ENCODE measurements around the gene DGCR6.
"Not testable (repeated sequence)": the region's sequence is repeated elsewhere in the genome, so short reads cannot be mapped to it uniquely, and the experiment has no call there.

The DGCR6 gene

GRCh38 chr22:18927020-18927419 is 20.9 kb downstream of the DGCR6 start:
- Histone ChIP-seq H3K9ac (ENCODE audit: insufficient read length) (no peak overlapping the region), H3K36me3 (ENCODE audit: insufficient read depth, low read length) (no peaks in the 10 kb centered on the region), H3K27ac (no peak overlapping the region), H3K9me3 (ENCODE audit: low read depth, low read length) (no peaks in the 10 kb centered on the region), H3K4me3 (no peak overlapping the region)
- TF ChIP-seq EZH2 (IDR thresholded peaks at IDR 0.05) (no peak), POLR2AphosphoS5 (IDR thresholded peaks at IDR 0.05; ENCODE audit: borderline replicate concordance, low read depth, low read length) (no peak), FOXP2 (optimal IDR thresholded peaks at IDR 0.05; ENCODE audit: control extremely low read depth, extremely low read length, insufficient read depth) (no peak)
- DNase-seq (ENCODE audit: low read depth, low spot score), result no peak

- H3K9me3 ChIP-seq (ENCODE audit: low read depth, low read length), result no peaks in the 10 kb centered on the region
- TF ChIP-seq FOXP2 (optimal IDR thresholded peaks at IDR 0.05; ENCODE audit: control extremely low read depth, extremely low read length, insufficient read depth) (no peak), EZH2 (IDR thresholded peaks at IDR 0.05) (no peak)
- no peak overlapping the region for H3K9ac ChIP-seq (ENCODE audit: insufficient read length)
- no peak for DNase-seq (ENCODE audit: low read depth, low spot score)
- no peak overlapping the region for H3K27ac ChIP-seq
- no peak overlapping the region for H3K4me3 ChIP-seq
- H3K36me3 ChIP-seq (ENCODE audit: insufficient read depth, low read length), result no peaks in the 10 kb centered on the region
These were observed 21.5 kb downstream of the DGCR6 start for GRCh38 chr22:18927573-18927972.

- TF ChIP-seq EZH2 (IDR thresholded peaks at IDR 0.05), result no peak
- TF ChIP-seq POLR2AphosphoS5 (IDR thresholded peaks at IDR 0.05; ENCODE audit: borderline replicate concordance, low read depth, low read length), result no peak
- no peak for TF ChIP-seq FOXP2 (optimal IDR thresholded peaks at IDR 0.05; ENCODE audit: control extremely low read depth, extremely low read length, insufficient read depth)
- Histone ChIP-seq H3K27ac (no peak overlapping the region), H3K9ac (ENCODE audit: insufficient read length) (no peak overlapping the region), H3K36me3 (ENCODE audit: insufficient read depth, low read length) (no peaks in the 10 kb centered on the region), H3K4me3 (no peak overlapping the region), H3K9me3 (ENCODE audit: low read depth, low read length) (no peaks in the 10 kb centered on the region)
- no peak for DNase-seq (ENCODE audit: low read depth, low spot score)
These were observed 23.3 kb downstream of the DGCR6 start for GRCh38 chr22:18929459-18929858.

- Histone ChIP-seq H3K9ac (ENCODE audit: insufficient read length) (no peak overlapping the region), H3K36me3 (ENCODE audit: insufficient read depth, low read length) (no peaks in the 10 kb centered on the region), H3K4me3 (no peak overlapping the region), H3K27ac (no peak overlapping the region), H3K9me3 (ENCODE audit: low read depth, low read length) (no peaks in the 10 kb centered on the region)
- TF ChIP-seq POLR2AphosphoS5 (IDR thresholded peaks at IDR 0.05; ENCODE audit: borderline replicate concordance, low read depth, low read length) (no peak), EZH2 (IDR thresholded peaks at IDR 0.05) (no peak), FOXP2 (optimal IDR thresholded peaks at IDR 0.05; ENCODE audit: control extremely low read depth, extremely low read length, insufficient read depth) (no peak)
- no peak for DNase-seq (ENCODE audit: low read depth, low spot score)
These were observed 26.0 kb downstream of the DGCR6 start for GRCh38 chr22:18931905-18932652.

GRCh38 chr22:18933914-18934313 is 27.8 kb downstream of the DGCR6 start:
- H3K9me3 ChIP-seq (ENCODE audit: low read depth, low read length), result no peaks in the 10 kb centered on the region

GRCh38 chr22:18934688-18935087 is 28.6 kb downstream of the DGCR6 start:
- not testable (repeated sequence) for DNase-seq (ENCODE audit: low read depth, low spot score); H3K4me3 ChIP-seq; H3K36me3 ChIP-seq (ENCODE audit: insufficient read depth, low read length); H3K27ac ChIP-seq; H3K9me3 ChIP-seq (ENCODE audit: low read depth, low read length); H3K9ac ChIP-seq (ENCODE audit: insufficient read length)

More at GRCh38 chr22:18933914-18934313, 27.8 kb downstream of the DGCR6 start:
- no peak for DNase-seq (ENCODE audit: low read depth, low spot score)
- Histone ChIP-seq H3K4me3 (no peak overlapping the region), H3K9ac (ENCODE audit: insufficient read length) (no peak overlapping the region), H3K27ac (no peak overlapping the region), H3K36me3 (ENCODE audit: insufficient read depth, low read length) (no peaks in the 10 kb centered on the region)
- TF ChIP-seq EZH2 (IDR thresholded peaks at IDR 0.05) (no peak), POLR2AphosphoS5 (IDR thresholded peaks at IDR 0.05; ENCODE audit: borderline replicate concordance, low read depth, low read length) (no peak), FOXP2 (optimal IDR thresholded peaks at IDR 0.05; ENCODE audit: control extremely low read depth, extremely low read length, insufficient read depth) (no peak)

GRCh38 chr22:18935889-18936529 is 29.9 kb downstream of the DGCR6 start, which contains the start of gene PRODH:
TSS of gene PRODH (minus strand) at chr22:18936293. CDS start at chr22:18936287, 6 bp downstream.
- TF ChIP-seq EZH2 (IDR thresholded peaks at IDR 0.05), result no peak
- no peak for TF ChIP-seq POLR2AphosphoS5 (IDR thresholded peaks at IDR 0.05; ENCODE audit: borderline replicate concordance, low read depth, low read length)
- TF ChIP-seq FOXP2 (optimal IDR thresholded peaks at IDR 0.05; ENCODE audit: control extremely low read depth, extremely low read length, insufficient read depth), result no peak
- Histone ChIP-seq H3K36me3 (ENCODE audit: insufficient read depth, low read length) (no peaks in the 10 kb centered on the region), H3K9me3 (ENCODE audit: low read depth, low read length) (no peaks in the 10 kb centered on the region)

GRCh38 chr22:18938691-18939090 is 32.6 kb downstream of the DGCR6 start:
- H3K4me3 ChIP-seq; H3K36me3 ChIP-seq (ENCODE audit: insufficient read depth, low read length); DNase-seq (ENCODE audit: low read depth, low spot score); H3K9me3 ChIP-seq (ENCODE audit: low read depth, low read length); H3K27ac ChIP-seq; H3K9ac ChIP-seq (ENCODE audit: insufficient read length): not testable (repeated sequence)

More at GRCh38 chr22:18935889-18936529, 29.9 kb downstream of the DGCR6 start, which contains the start of gene PRODH:
- Histone ChIP-seq H3K27ac (no peak within 1 kb of the TSS), H3K9ac (ENCODE audit: insufficient read length) (no peak within 1 kb of the TSS), H3K4me3 (no peak within 1 kb of the TSS)
- no peak for DNase-seq (ENCODE audit: low read depth, low spot score)

- not testable (repeated sequence) for H3K9me3 ChIP-seq (ENCODE audit: low read depth, low read length); H3K4me3 ChIP-seq; H3K36me3 ChIP-seq (ENCODE audit: insufficient read depth, low read length); DNase-seq (ENCODE audit: low read depth, low spot score); H3K9ac ChIP-seq (ENCODE audit: insufficient read length); H3K27ac ChIP-seq
These were observed 41.0 kb downstream of the DGCR6 start for GRCh38 chr22:18947105-18947504.

Measured in SK-N-MC (cell line).